IPS-15b (cell line): Measurements from ENCODE around the gene FAM24B.

Source experiments
- H3K27me3 ChIP-seq: one replicate; pipeline ENCODE4 v1.6.1; 2013; ENCODE audit warnings: low read length; ENCODE audit not compliant: control insufficient read depth, insufficient read depth
- H3K36me3 ChIP-seq: one replicate; pipeline ENCODE4 v1.6.1; 2013; ENCODE audit warnings: low read length; ENCODE audit not compliant: control insufficient read depth, insufficient read depth
- H3K4me1 ChIP-seq: one replicate; pipeline ENCODE4 v1.6.1; 2013; ENCODE audit warnings: mild to moderate bottlenecking, low read length; ENCODE audit not compliant: control insufficient read depth, insufficient read depth
- H3K4me3 ChIP-seq: one replicate; pipeline ENCODE4 v1.5.1; 2013; ENCODE audit warnings: low read depth, low read length
- H3K9ac ChIP-seq: one replicate; pipeline ENCODE4 v1.6.1; 2013; ENCODE audit warnings: low read depth, mild to moderate bottlenecking, low read length
- H3K9me3 ChIP-seq: one replicate; pipeline ENCODE4 v1.6.1; 2013; ENCODE audit warnings: mild to moderate bottlenecking, low read length; ENCODE audit not compliant: control insufficient read depth, insufficient read depth

The FAM24B gene

DNA sequence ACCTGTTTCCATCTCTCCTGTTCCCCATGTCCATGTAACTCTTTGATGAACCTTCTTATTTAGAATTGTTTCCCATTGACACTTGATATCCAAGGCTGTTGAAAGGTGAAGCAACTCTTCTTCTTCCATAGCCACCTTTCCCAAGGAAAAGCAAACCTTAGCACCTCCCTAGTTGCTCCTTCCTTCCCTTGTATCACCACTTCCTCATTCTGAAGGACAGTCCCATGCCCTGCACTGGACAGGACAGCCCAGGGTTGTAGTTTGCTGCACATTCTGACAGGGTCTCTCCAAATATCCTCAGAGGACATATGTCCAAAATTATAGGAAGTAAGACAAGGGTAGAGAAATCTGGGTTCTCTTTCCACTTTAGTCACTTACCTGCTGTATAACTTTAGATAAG, 39.9 kb downstream of the FAM24B start:
- no peak overlapping the region for H3K4me3 ChIP-seq
- no peaks in the 10 kb centered on the region for H3K27me3 ChIP-seq
- no peak overlapping the region for H3K9ac ChIP-seq
- H3K9me3 ChIP-seq, result peaks cover 8% of the 10 kb centered on the region
- peaks cover 2% of the 10 kb centered on the region for H3K36me3 ChIP-seq
- no peaks in the 10 kb centered on the region for H3K4me1 ChIP-seq

GRCh38 chr10:122838880-122839279, 40.5 kb downstream of the FAM24B start:
- Histone ChIP-seq H3K9ac (no peak overlapping the region), H3K4me1 (no peaks in the 10 kb centered on the region), H3K4me3 (no peak overlapping the region), H3K9me3 (peaks cover 8% of the 10 kb centered on the region), H3K36me3 (peaks cover 2% of the 10 kb centered on the region), H3K27me3 (no peaks in the 10 kb centered on the region)

- Histone ChIP-seq H3K9me3 (no peaks in the 10 kb centered on the region), H3K4me1 (peaks cover 3% of the 10 kb centered on the region), H3K4me3 (no peak overlapping the region), H3K27me3 (no peaks in the 10 kb centered on the region), H3K36me3 (peaks cover 2% of the 10 kb centered on the region), H3K9ac (no peak overlapping the region)
Observed at GRCh38 chr10:122835908-122836307, 43.5 kb downstream of the FAM24B start.

DNA sequence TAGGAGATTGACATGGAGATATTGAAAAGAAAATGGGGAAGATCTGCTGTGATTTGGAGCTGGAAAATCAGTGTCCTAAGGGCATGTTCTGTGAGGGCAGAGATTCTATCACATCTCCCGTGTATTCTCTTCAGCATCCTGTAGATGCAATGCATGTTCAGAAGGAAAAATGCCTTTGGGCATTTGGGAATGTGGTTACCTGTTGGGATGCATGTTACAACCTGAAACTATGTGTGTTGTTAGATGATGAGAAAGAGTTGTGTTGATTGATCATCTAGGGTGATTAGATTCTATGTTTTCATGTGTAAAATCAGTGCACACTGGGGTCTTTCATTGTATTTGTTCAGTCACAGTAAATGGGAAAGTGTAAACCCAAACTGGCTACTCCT, 48.4 kb downstream of the FAM24B start:
- H3K4me3 ChIP-seq, result no peak overlapping the region
- no peak overlapping the region for H3K9ac ChIP-seq
- peaks cover 3% of the 10 kb centered on the region for H3K4me1 ChIP-seq
- no peaks in the 10 kb centered on the region for H3K9me3 ChIP-seq
- peaks cover 2% of the 10 kb centered on the region for H3K36me3 ChIP-seq
- H3K27me3 ChIP-seq, result no peaks in the 10 kb centered on the region

DNA sequence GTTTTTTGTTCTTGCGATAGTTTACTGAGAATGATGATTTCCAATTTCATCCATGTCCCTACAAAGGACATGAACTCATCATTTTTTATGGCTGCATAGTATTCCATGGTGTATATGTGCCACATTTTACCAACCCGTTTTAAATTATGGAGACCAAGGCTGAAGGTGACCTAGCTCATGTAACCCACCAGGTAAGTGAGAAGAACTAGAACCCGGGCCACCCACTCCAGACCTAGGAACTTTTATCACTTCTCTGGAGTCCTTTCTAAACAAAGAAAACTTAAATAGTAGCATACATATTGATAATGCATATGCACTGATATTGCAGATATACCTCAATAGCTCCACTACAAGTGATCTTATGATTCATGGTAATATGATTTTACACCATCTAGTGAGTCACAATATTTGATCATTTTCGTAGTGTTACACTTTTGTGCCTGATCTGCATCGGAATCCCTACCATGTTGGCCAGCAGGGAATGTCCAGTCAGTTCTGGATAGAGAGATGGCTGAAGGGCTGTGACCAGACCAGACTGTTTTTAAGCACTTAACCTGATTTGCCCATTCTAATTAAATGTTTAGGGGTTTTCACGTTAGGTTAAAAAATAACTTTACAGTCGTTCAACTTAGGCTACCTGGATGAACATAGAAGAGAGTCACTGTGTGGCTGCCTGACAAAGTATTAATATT, 49.0 kb downstream of the FAM24B start:
- no peak overlapping the region for H3K4me3 ChIP-seq
- H3K9me3 ChIP-seq, result no peaks in the 10 kb centered on the region
- H3K9ac ChIP-seq, result no peak overlapping the region
- peaks cover 2% of the 10 kb centered on the region for H3K36me3 ChIP-seq
- no peaks in the 10 kb centered on the region for H3K27me3 ChIP-seq
- peaks cover 3% of the 10 kb centered on the region for H3K4me1 ChIP-seq

- peaks cover 3% of the 10 kb centered on the region for H3K4me1 ChIP-seq
- no peak overlapping the region for H3K4me3 ChIP-seq
- no peaks in the 10 kb centered on the region for H3K27me3 ChIP-seq
- H3K36me3 ChIP-seq, result no peaks in the 10 kb centered on the region
- no peak overlapping the region for H3K9ac ChIP-seq
- H3K9me3 ChIP-seq, result no peaks in the 10 kb centered on the region
Observed at GRCh38 chr10:122829454-122829853, 49.9 kb downstream of the FAM24B start.

- Histone ChIP-seq H3K4me1 (peaks cover 3% of the 10 kb centered on the region), H3K27me3 (no peaks in the 10 kb centered on the region), H3K9ac (no peak overlapping the region), H3K9me3 (no peaks in the 10 kb centered on the region), H3K36me3 (no peaks in the 10 kb centered on the region), H3K4me3 (no peak overlapping the region)
Observed at GRCh38 chr10:122828716-122829255, 50.6 kb downstream of the FAM24B start.

DNA sequence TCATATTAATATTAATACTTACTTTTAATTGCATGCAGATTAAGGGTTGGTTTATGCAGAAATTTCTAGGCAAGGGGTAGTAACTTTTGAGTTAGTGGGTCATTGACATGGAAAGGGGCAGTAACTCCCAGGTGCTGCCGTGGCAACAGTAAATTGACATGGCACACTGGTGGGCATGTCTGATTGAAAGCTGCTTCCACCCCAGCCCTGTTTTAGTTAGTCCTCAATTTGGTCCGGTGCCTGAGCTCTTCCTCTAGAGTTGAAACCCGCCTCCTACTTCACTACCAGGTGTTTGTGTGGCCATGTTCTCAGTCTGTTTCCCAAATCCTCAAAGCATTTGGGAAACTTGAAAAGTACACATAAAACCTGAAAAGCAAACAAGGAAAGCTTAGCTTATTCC, 52.1 kb downstream of the FAM24B start:
- Histone ChIP-seq H3K9me3 (no peaks in the 10 kb centered on the region), H3K9ac (no peak overlapping the region), H3K27me3 (no peaks in the 10 kb centered on the region), H3K36me3 (no peaks in the 10 kb centered on the region), H3K4me1 (peaks cover 3% of the 10 kb centered on the region), H3K4me3 (no peak overlapping the region)

DNA sequence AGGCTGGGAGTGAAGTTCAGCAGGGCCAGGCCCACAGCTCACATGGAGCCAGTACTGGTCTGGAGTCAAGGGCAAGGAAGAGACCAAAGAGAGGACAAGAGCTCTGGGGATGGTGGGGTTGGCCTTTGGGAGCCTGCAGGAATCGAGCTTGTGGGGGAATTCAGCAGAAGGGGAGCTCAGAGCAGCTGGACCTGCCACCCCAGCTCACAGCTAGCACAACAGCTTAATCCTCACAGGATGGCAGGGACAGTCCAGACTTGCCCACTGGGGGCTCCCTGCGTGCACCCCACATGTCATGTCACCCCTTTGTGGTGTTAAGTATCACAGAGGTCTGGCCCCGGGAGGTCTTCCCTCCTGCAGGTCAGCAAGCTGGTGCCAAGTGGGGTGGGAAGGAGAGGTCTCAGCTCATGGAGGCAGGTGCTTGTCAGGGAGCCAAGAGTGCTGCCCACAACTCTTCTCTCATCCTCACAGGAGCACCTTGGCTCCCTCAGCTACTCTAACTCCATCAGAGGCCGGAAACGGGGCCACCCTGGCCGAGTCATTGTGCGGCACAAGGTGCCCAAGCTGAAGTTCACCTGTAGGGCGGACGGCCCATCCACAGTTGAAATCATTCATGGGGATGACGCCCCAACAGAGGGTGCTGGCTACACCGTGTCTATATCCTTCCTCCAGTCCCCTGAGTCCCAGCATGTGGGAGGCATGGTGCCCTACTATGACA, 56.2 kb downstream of the FAM24B start:
- Histone ChIP-seq H3K27me3 (no peaks in the 10 kb centered on the region), H3K36me3 (no peaks in the 10 kb centered on the region), H3K4me3 (no peak overlapping the region), H3K9ac (no peak overlapping the region), H3K4me1 (no peaks in the 10 kb centered on the region), H3K9me3 (no peaks in the 10 kb centered on the region)

DNA sequence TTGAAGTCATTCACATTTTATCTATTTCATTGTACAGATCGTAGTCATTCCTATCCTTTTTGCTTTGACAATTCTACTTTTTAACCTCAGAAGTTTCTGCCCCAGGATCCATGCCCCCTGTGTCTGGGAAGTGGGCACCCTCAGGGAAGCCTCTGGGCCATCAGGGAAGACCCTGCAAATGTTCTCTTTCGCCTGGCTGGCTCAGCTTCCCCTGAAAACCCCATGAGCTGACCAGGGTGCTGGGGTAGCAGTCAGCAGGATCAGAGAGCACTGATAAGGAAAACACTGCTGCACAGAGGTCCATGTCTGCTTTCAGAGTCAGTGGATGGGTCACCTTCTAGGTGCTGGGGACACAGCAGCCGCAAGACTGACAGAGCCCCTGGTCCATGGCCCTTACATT, 57.6 kb downstream of the FAM24B start:
- Histone ChIP-seq H3K9me3 (no peaks in the 10 kb centered on the region), H3K4me1 (no peaks in the 10 kb centered on the region), H3K27me3 (no peaks in the 10 kb centered on the region), H3K4me3 (no peak overlapping the region), H3K9ac (no peak overlapping the region), H3K36me3 (no peaks in the 10 kb centered on the region)

- Histone ChIP-seq H3K4me1 (no peaks in the 10 kb centered on the region), H3K9ac (no peak overlapping the region), H3K36me3 (no peaks in the 10 kb centered on the region), H3K27me3 (no peaks in the 10 kb centered on the region), H3K4me3 (no peak overlapping the region), H3K9me3 (no peaks in the 10 kb centered on the region)
Observed at GRCh38 chr10:122815458-122815857, 63.9 kb downstream of the FAM24B start.

DNA sequence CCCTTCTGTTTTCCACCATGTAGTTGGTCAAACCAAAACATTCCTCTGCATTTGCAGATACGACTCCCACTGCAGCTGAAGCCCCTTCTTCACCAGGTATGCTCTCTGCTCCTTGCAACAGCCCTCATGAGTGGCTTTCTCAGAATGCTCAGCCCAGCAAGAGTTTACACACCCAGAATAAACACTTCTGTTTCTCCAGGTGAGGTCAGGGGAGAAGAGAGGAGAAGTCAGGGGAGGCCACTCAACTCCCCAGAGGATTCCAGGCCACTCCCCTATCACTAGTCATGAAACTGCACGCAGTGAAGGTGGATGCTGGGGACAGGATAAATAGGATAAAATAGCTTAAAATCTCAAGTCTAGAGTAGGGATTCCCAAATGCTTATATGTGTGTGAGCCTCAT, 64.9 kb downstream of the FAM24B start:
- no peak overlapping the region for H3K4me3 ChIP-seq
- no peaks in the 10 kb centered on the region for H3K27me3 ChIP-seq

More for the DNA sequence above, 64.9 kb downstream of the FAM24B start:
- no peak overlapping the region for H3K9ac ChIP-seq
- no peaks in the 10 kb centered on the region for H3K9me3 ChIP-seq
- H3K4me1 ChIP-seq, result no peaks in the 10 kb centered on the region
- H3K36me3 ChIP-seq, result no peaks in the 10 kb centered on the region
